ENCODE results near the gene KCNA10. TPM values are rescaled to one million over a fixed set of nuclear protein-coding genes. Genes with fewer than 3 reads are reported as not detected.

Gene KCNA10
- total RNA-seq, 2 experiments from 2014 or later, result not detected

- ChIA-PET CTCF (ENCODE audit: unreplicated experiment) (no interaction called here), POLR2A (no interaction called here)
- no peak for DNase-seq (ENCODE audit: low spot score)
These were observed 24.9 kb downstream of the KCNA10 start for GRCh38 chr1:110494036-110494435.

GRCh38 chr1:110493059-110493699, 25.8 kb downstream of the KCNA10 start:
- H3K79me2 ChIP-seq (ENCODE audit: insufficient read depth, low read depth, low read length), result no peaks in the 10 kb centered on the region
- no TSS peak for BruUV-seq (replicated peaks)
- CTCF ChIA-PET (ENCODE audit: unreplicated experiment), result no interaction called here
- no peak overlapping the region for H3K4me3 ChIP-seq (ENCODE audit: low read depth, low read length, poor library complexity, severe bottlenecking)
- no peak for DNase-seq (ENCODE audit: low spot score)
- TF ChIP-seq CTCF (conservative IDR thresholded peaks at IDR 0.05; ENCODE audit: low read length) (no peak), EZH2phosphoT487 (IDR thresholded peaks at IDR 0.05; ENCODE audit: borderline replicate concordance, low read depth, low read length) (no peak)
- no peaks in the 10 kb centered on the region for H3K9me3 ChIP-seq (ENCODE audit: low read length)
- H3K27ac ChIP-seq (ENCODE audit: low read depth, low read length, poor library complexity, severe bottlenecking), result no peak overlapping the region
- no peaks in the 10 kb centered on the region for H3K9me2 ChIP-seq (ENCODE audit: insufficient read depth, low read length)
- no peak overlapping the region for H2AFZ ChIP-seq (ENCODE audit: low read length)
- POLR2A ChIA-PET, result no interaction called here
- H3K36me3 ChIP-seq (ENCODE audit: insufficient read depth, low read length), result no peaks in the 10 kb centered on the region
- H4K20me1 ChIP-seq (ENCODE audit: insufficient read depth, low read length), result no peaks in the 10 kb centered on the region
- no peak overlapping the region for H3K4me2 ChIP-seq (ENCODE audit: low read length)
- H3K4me1 ChIP-seq (ENCODE audit: insufficient read depth, low read length, poor library complexity, severe bottlenecking), result peaks cover 7% of the 10 kb centered on the region
- intact Hi-C loops (cut with micrococcal nuclease; ENCODE audit: unreplicated experiment), result no loop called here

More at GRCh38 chr1:110494036-110494435, 24.9 kb downstream of the KCNA10 start:
- peaks cover 7% of the 10 kb centered on the region for H3K4me1 ChIP-seq (ENCODE audit: insufficient read depth, low read length, poor library complexity, severe bottlenecking)
- H3K79me2 ChIP-seq (ENCODE audit: insufficient read depth, low read depth, low read length), result no peaks in the 10 kb centered on the region
- no peak overlapping the region for H2AFZ ChIP-seq (ENCODE audit: low read length)
- no peak overlapping the region for H3K4me3 ChIP-seq (ENCODE audit: low read depth, low read length, poor library complexity, severe bottlenecking)
- TF ChIP-seq EZH2phosphoT487 (IDR thresholded peaks at IDR 0.05; ENCODE audit: borderline replicate concordance, low read depth, low read length) (no peak), CTCF (conservative IDR thresholded peaks at IDR 0.05; ENCODE audit: low read length) (no peak)
- no peak overlapping the region for H3K27ac ChIP-seq (ENCODE audit: low read depth, low read length, poor library complexity, severe bottlenecking)
- no peaks in the 10 kb centered on the region for H3K9me2 ChIP-seq (ENCODE audit: insufficient read depth, low read length)
- intact Hi-C loops (cut with micrococcal nuclease; ENCODE audit: unreplicated experiment), result no loop called here
- no peaks in the 10 kb centered on the region for H4K20me1 ChIP-seq (ENCODE audit: insufficient read depth, low read length)
- no TSS peak for BruUV-seq (replicated peaks)
- no peak overlapping the region for H3K4me2 ChIP-seq (ENCODE audit: low read length)
- H3K9me3 ChIP-seq (ENCODE audit: low read length), result no peaks in the 10 kb centered on the region
- H3K36me3 ChIP-seq (ENCODE audit: insufficient read depth, low read length), result no peaks in the 10 kb centered on the region

- no peak for TF ChIP-seq CTCF (conservative IDR thresholded peaks at IDR 0.05; ENCODE audit: low read length)
- no peak for TF ChIP-seq EZH2phosphoT487 (IDR thresholded peaks at IDR 0.05; ENCODE audit: borderline replicate concordance, low read depth, low read length)
- Histone ChIP-seq H3K4me3 (ENCODE audit: low read depth, low read length, poor library complexity, severe bottlenecking) (no peak overlapping the region), H3K36me3 (ENCODE audit: insufficient read depth, low read length) (no peaks in the 10 kb centered on the region), H3K4me2 (ENCODE audit: low read length) (no peak overlapping the region), H3K9me3 (ENCODE audit: low read length) (no peaks in the 10 kb centered on the region), H3K9me2 (ENCODE audit: insufficient read depth, low read length) (no peaks in the 10 kb centered on the region), H3K27ac (ENCODE audit: low read depth, low read length, poor library complexity, severe bottlenecking) (no peak overlapping the region), H2AFZ (ENCODE audit: low read length) (no peak overlapping the region), H3K4me1 (ENCODE audit: insufficient read depth, low read length, poor library complexity, severe bottlenecking) (peaks cover 7% of the 10 kb centered on the region), H4K20me1 (ENCODE audit: insufficient read depth, low read length) (no peaks in the 10 kb centered on the region), H3K79me2 (ENCODE audit: insufficient read depth, low read depth, low read length) (no peaks in the 10 kb centered on the region)
- ChIA-PET CTCF (ENCODE audit: unreplicated experiment) (no interaction called here), POLR2A (no interaction called here)
- intact Hi-C loops (cut with micrococcal nuclease; ENCODE audit: unreplicated experiment), result no loop called here
- BruUV-seq (replicated peaks), result no TSS peak
- DNase-seq (ENCODE audit: low spot score), result no peak
These were observed 26.4 kb downstream of the KCNA10 start for GRCh38 chr1:110492573-110492972.
